Measurements from ENCODE around the gene PBX3. TPM values are rescaled to one million over a fixed set of nuclear protein-coding genes. Genes with fewer than 3 reads are reported as not detected.
"Not testable (repeated sequence)": the region's sequence is repeated elsewhere in the genome, so short reads cannot be mapped to it uniquely, and the experiment has no call there.

The PBX3 gene
- total RNA-seq, 2 donors from 2014 or later = 54.8 to 65.3 TPM

DNA sequence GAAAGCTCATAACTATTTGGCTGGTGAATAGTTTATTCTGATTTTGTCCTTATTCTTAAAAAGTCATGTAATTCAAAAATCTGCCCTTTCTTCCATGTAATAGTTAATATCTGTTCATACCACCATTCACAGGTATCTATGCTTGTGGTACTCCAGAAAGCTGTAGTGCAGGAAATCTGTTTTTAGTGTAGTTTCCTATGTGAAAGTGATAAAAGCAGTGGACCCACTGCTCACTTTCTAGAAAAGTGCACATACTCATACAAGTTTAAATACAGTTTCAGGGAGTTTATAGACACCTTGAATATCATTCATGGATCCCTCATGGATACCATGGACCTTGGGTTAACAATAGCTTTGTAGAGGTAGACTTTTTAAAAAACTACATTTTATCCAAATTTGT lies 20.2 kb downstream of the PBX3 start:
- ATAC-seq (no peak), DNase-seq (no peak)
- intact Hi-C loops (cut with DNase I) = no loop called here

DNA sequence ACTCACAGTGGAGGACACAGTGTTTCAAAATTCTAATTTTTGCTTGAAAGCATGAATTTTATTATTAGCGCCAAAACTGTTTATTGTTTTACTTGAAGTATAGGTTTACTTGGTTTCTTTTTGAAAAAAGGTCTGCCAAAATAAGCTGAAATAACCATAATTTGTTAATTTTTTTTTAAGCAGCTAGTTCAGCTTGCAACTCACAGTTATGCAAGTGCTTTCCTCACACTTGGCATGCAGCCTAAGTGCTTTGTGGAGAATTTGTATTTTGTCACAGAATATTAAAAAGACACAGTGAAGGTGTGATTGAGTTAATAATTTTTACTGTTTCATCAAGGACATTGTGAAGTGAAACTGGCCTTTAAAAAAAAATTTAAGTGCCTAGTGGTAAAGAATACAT lies 21.6 kb downstream of the PBX3 start:
- DNase-seq (no peak), ATAC-seq (no peak)
- intact Hi-C loops (cut with DNase I) = no loop called here

DNA sequence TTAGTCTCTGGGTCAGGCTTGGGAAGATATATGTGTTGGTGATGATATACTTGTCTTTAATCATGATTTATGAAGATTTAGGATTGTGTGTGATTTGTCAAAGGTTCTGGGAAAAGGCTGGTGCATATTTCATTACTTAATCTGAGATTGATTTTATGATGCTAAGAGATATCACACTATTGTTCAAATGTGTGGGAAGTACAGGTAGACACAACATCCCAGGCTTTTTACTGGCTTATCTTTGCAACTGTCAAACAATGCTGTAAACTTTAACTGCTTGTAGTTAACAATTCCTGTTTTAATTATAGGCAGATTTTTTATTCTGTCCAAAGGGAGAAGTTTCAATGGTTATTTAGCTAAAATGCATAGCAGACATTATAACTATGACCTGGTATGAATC lies 23.9 kb downstream of the PBX3 start:
- ATAC-seq (no peak), DNase-seq (no peak)
- intact Hi-C loops (cut with DNase I) = no loop called here

DNA sequence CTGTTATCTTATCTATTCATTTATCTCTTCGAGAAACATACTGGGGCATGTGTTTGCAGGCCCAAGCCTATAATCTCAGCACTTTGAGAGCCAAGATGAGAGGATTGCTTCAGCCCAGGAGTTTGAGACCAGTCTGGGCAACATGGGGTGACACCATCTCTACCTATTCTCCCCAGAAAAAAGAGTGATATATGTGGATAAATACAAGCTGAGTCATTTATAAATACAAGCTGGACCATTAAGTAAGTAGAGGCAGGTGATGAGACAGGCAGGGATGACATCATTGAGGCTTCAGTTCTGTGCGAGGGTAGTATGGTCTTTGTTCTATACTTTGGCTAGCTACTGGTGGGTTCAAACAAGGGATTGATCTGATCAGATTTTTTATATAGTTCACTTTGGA lies 25.6 kb downstream of the PBX3 start:
- DNase-seq = no peak
- no peak for ATAC-seq
- intact Hi-C loops (cut with DNase I) = no loop called here

DNA sequence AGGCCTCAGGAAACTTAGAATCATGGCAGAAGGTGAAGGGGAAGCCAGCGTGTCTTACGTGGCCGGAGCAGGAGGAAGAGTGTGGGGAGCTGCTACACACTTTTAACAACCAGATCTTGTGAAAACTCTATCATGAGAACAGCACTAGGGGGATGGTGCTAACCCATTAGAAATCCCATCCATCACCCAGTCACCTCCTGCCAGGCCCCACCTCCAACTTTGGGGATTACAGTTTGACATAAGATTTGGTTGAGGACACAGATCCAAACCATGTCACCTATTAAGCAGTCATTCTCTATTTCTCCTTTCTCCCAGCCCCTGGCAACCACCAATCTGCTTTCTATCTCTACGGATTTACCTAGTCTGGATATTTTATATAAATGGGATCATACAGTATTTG lies 26.9 kb downstream of the PBX3 start:
- intact Hi-C loops (cut with DNase I) = no loop called here
- ATAC-seq = no peak
- DNase-seq = no peak

DNA sequence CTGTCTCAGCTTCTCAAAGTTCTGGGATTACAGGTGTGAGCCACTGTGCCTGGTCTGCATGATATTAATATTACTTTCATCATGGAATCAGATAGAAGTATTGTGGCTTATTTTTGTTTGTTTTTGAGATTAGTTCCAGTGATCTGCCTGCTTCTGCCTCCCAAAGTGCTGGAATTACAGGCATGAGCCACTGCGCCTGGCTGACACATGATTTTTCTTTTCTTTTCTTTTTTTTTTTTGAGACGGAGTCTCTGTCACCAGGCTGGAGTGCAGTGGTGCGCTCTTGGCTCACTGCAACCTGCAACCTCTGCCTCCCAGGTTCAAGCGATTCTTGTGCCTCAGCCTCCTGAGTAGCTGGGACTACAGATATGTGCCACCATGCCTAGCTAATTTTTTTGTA lies 29.6 kb downstream of the PBX3 start:
- intact Hi-C loops (cut with DNase I); DNase-seq; ATAC-seq: not testable (repeated sequence)

DNA sequence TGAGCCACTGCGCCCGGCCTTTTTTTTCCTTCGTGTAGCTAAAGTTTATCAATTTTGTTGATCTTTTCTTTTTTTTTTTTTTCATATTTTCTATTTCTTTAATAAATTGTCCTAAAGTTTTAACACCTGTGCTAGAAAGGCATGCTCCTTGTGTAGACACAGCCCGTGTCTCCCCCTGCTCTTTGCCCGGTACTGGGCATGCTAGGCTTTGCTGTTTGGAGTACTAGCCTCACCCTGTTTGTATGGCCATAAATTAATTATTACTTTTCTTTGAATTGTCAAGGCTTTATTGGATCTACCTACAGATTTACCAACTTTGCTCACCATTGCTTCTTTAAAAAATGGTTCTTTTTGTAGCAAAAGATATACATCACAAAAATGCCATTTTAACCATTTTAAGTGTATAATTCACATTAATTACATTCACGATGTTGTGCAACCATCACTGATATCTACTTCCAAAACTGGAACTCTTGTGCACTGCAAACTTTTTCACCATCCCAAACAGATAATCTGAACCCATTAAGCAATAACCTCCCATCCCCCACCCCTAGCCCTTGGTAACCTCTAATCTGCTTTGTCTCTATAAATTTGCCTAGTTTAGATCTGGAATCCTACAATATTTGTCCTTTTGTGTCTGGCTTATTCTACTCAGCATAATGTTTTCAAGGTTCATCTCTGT lies 31.5 kb downstream of the PBX3 start:
- ATAC-seq; DNase-seq; intact Hi-C loops (cut with DNase I): not testable (repeated sequence)

DNA sequence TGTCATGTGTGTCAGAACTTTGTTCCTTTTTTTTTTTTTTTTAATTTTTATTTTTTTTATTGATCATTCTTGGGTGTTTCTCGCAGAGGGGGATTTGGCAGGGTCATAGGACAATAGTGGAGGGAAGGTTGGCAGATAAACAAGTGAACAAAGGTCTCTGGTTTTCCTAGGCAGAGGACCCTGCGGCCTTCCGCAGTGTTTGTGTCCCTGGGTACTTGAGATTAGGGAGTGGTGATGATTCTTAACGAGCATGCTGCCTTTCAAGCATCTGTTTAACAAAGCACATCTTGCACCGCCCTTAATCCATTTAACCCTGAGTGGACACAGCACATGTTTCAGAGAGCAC lies 32.0 kb downstream of the PBX3 start:
- ATAC-seq; intact Hi-C loops (cut with DNase I); DNase-seq: not testable (repeated sequence)

DNA sequence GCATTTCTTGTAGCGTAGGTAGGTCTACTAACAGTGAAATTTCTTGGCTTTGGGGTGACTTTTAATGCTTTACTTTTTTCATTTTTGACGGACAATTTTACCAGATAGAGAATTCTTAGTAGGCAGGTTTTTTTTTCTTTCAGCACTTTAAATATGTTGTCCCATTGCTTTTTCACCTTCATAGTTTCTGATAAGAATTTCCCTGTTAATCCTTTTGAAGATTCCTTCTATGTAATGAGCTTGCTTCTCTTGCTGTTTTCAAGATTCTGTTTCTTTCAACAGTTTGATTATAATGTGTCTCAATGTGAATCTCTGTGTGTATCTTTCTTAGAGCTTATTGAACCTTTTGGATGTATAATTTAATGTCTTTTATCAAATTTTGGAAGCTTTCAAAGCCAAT lies 35.5 kb downstream of the PBX3 start:
- ATAC-seq = no peak

DNA sequence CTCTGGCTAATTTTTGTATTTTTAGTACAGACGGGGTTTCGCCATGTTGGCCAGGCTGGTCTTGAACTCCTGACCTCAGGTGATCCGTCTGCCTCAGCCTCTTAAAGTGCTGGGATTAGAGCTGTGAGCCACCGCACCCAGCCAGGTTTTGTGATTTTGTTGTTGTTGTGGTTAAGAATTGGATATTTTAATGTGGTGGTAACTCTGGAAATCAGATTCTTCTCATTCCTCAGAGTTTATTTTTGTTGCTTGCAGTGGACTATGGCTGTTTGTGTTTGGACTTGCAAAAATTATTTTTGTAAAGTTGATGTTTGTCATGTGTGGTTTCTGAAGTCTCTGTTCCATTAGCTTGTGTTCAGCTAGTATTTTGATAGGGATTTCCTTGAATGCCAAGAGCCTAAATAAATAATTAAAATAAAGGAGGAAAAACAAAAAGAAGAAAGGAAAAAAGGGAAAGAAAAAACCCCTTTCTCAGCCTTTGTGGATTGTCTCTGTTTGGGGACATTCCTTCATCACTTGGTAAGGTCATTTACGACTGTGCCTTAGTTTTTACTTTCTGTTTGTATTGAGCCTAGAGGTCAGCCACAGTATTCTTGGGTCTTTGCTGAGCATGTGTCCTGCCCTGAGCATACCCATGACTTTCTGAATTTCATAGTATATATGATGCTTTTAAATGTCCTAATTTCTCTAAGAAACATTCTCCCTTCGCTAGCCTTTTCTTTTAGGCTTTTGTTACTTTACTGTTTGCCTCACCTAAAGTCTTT lies 37.3 kb downstream of the PBX3 start:
- intact Hi-C loops (cut with DNase I) = no loop called here
- no peak for DNase-seq
- no peak for ATAC-seq

More for the DNA sequence above, 35.5 kb downstream of the PBX3 start:
- intact Hi-C loops (cut with DNase I) = no loop called here
- no peak for DNase-seq

DNA sequence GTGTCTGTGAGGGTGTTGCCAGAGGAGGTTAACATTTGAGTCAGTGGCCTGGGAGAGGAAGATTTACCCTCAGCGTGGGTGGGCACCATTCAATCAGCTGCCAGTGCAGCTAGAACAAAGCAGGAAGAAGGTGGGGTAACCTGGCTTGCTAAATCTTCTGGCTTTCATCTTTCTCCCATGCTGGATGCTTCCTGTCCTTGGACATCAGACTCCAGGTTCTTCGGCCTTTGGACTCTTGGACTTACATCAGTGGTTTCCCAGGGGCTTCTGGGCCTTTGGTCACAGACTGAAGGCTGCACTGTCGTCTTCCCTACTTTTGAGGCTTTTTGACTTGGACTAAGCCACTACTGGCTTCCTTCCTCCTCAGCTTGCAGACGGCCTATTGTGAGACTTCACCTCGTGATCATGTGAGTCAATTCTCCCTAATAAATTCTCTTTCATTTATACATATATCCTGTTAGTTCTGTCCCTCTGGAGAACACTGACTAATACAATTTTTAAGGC lies 38.1 kb downstream of the PBX3 start:
- DNase-seq (no peak), ATAC-seq (no peak)
- intact Hi-C loops (cut with DNase I) = no loop called here

DNA sequence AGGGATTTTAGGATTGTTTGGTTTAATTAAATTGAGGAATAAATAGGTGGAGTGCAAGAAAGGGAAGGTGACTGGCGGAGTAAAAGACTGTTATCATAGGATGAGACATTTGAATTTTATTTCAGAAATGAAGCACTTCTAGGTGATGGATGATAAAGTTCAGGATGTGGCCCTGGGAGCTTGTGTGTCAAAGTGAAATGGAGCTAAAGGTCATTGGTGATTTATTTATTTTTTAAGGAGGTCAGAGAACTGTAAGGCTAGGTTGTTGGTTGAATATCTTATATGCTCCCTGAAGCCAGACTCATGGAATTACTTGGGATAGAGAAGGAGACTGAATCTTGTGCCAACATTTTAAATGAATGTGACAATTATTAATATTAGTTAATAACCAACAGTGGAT lies 40.5 kb downstream of the PBX3 start:
- ATAC-seq (no peak), DNase-seq (no peak)
- intact Hi-C loops (cut with DNase I) = no loop called here

DNA sequence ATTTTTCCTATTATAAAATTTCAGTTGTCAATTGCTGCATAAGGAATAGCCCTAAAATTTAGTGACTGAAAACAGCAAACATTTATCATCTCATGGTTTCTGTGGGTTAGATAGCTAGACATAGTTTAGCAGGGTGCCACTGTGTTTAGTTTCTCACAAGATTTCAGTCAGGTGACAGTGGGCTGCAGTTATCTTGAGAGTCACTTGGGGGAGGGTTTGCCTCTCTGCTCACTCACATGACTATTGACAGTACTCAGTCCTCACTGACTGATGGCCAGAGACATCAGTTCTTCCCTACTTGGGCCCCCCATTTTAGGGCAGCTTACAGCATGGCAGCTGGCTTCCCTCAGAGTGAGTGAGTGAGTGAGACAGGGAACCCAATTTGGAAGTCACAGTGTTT lies 42.0 kb downstream of the PBX3 start:
- DNase-seq (no peak), ATAC-seq (no peak)
- intact Hi-C loops (cut with DNase I) = no loop called here

DNA sequence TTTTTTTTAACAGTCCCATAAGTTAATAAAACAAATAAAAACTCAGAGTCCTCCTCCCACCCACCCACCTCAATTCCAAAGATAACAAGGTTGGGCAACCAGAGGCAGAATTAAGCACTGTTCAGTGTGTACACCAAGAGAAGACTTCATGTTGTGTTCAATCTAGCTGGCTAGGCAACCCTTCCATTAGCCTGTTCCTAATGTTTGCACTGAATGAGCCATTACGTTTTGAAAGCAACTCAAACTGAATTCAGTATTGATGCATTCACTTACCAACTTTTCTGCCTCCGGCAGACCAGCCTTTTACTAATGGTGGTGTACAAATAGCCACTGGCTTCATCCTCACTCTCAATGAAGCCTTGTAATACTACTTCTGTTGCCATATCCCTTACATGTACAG lies 47.5 kb downstream of the PBX3 start:
- intact Hi-C loops (cut with DNase I) = no loop called here
- no peak for DNase-seq
- no peak for ATAC-seq

DNA sequence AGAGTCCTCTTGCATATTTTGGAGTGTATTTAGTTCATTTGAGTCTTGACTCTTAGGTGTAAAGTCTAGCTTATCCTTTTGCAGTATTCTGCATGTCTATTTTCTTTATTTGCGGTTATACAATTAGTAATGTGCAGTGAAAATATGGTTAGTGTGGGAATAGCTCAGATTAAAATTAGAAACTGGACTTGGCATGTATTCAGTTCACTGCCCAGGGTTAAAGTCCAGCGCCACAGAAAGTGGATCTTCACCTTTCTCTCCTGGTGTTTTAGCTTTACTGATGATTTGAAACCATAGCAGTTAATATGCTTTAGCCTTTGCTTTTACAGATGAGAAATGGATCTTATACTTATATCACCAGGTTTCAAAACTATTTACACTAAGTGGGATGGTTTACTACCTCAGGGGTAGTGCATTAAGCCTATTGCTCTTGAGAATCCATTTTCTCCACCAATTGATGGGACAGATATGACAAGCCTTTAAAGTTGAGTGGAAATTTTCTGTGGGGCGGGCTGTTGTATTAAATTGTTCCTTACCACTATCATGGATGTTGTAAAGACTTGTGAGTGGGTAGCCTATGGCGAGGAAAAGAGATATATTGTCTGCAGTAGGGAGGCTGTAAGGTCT lies 48.9 kb downstream of the PBX3 start:
- intact Hi-C loops (cut with DNase I) = no loop called here
- ATAC-seq = no peak
- no peak for DNase-seq

DNA sequence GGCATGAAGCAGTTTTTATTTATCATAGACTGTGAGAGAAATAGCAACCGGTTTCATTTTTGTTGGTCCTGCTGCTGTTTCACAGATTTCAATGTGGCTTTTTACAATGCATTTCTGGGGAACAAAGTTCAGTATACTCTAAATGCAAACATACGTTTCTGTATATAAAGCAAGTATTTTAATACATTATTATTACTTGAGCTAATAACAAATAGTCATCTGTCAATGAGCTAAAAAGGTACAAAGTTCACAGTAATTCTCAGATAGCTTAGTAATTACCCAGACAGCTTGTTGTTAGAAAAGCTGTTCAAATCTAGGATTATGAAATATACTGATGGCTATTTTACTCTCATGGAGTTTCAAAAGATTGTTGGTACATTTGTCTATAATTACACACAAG lies 50.8 kb downstream of the PBX3 start:
- no peak for DNase-seq
- no peak for ATAC-seq
- intact Hi-C loops (cut with DNase I) = no loop called here

DNA sequence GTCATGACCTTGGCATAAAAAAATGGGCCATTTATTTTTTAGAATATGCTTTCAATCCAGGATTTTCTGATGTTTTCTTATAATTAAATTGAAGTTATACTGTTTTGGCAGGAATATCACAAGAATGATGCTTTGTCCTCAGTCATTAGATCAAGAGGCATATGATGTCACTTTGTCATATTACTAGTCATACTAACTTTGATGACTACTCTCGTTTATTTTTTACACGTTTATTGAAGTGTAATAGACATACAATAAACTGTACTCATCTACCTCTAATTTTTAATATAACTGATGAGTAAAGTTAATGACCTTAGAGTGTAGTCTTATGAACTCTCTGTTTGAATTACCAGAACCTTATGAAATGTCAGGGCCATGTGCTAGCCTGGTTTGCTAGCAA lies 56.4 kb downstream of the PBX3 start:
- ATAC-seq (no peak), DNase-seq (no peak)
- intact Hi-C loops (cut with DNase I) = no loop called here

DNA sequence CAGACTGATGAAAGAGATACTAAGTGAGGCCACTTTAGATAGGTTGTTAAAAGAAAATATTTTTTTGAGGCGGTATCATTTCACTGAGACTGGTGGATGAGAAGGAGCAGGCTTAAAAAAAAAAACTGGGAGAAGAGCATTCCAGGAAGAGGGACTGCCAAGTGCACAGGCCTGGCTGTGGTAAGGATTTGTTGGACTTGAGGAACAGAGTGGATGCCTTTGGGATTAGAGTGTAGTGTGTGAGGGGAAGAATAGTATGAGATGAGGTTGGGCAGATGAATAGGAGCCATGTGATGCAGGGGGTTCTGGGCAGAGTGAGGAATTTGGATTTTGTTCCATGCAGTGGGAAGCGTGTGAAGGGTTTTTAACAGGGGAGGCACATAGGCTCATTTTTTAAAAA lies 57.9 kb downstream of the PBX3 start:
- no peak for DNase-seq
- intact Hi-C loops (cut with DNase I) = no loop called here
- peak; percentile 84 to 88 for ATAC-seq

DNA sequence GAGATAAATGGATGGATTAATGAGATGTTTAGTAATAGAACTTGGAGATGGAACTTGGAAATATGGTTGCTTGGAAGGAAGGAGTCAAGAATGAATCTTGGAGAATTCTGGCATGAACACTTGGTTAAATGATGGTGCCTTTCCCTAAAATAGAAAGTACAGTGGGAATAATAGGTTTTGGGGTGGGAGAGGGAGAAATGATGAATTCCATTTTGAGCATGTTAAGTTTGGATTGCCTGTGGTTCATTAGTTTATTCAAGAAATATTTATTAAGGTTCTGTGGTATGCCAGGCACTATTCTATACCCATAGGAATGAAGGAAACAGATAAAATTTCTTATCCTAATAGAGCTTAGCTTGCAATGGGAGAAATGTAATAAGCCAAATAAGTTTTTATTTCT lies 58.4 kb downstream of the PBX3 start:
- intact Hi-C loops (cut with DNase I) = no loop called here
- DNase-seq = no peak
- ATAC-seq = no peak

DNA sequence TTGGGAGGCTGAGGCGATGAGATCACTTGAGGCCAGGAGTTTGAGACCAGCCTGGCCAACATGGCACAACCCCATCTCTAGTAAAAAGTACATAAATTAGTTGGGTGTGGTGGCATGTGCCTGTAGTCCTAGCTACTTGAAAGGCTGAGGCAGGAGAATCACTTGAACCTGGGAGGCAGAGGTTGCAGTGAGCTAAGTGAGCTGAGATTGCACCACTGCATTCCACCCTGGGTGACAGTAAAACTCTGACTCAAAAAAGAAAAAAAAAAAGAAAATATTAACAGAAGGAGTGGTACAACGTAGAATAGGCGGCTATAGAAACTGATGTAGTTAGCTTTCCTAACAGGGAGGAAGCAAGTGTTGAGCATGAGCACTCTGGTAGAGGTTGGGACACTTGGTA lies 59.9 kb downstream of the PBX3 start:
- intact Hi-C loops (cut with DNase I) = no loop called here
- no peak for DNase-seq
- peak in 1 of 2 donors; percentile 37 for ATAC-seq

DNA sequence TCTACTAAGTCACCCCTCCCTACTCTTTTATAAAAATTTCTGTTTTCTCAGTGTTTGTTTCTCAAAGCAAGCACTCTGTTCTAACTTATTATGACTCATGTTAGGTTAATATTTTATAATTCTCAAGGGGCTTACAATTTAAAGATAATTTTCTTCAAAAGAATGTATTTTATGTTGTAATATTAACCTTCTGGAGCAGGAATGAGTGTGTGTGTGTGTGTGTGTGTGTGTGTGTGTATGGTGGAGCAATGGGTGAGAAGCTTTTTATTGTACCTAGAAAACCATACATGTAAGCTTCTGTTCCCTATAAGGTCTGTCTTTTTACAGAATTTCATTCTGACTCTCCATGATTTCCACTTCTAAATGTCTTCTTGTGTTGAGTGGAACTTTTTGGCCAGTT lies 63.0 kb downstream of the PBX3 start:
- ATAC-seq (no peak), DNase-seq (no peak)
- intact Hi-C loops (cut with DNase I) = no loop called here
